ENCODE measurements around the gene MBD5. TPM values are rescaled to one million over a fixed set of nuclear protein-coding genes. Genes with fewer than 3 reads are reported as not detected.

The MBD5 gene
- total and polyA plus RNA-seq, 4 donors, result 2.0 to 15.9 (median 9.5) TPM

GRCh38 chr2:148027822-148028221 lies 6.9 kb downstream of the MBD5 start:
- TF ChIP-seq CTCF (IDR thresholded peaks at IDR 0.05; ENCODE audit: low read depth, low read length, missing input control), result no peak
- no peak for TF ChIP-seq NR2F2 (IDR thresholded peaks at IDR 0.05)
- no peak for TF ChIP-seq TAF1 (conservative IDR thresholded peaks at IDR 0.05)
- TF ChIP-seq EGR1 (IDR thresholded peaks at IDR 0.05; ENCODE audit: low read depth in 2 of 2), result no peak
- no peak for TF ChIP-seq REST (IDR thresholded peaks at IDR 0.05)
- TF ChIP-seq ATF3 (IDR thresholded peaks at IDR 0.05), result no peak
- TF ChIP-seq FOXA2 (IDR thresholded peaks at IDR 0.05), result no peak
- TF ChIP-seq GABPA (IDR thresholded peaks at IDR 0.05 in 1 of 2, conservative IDR thresholded peaks at IDR 0.05 in 1 of 2), result no peak
- no peak for TF ChIP-seq SP1 (IDR thresholded peaks at IDR 0.05)
- TF ChIP-seq FOXA1 (IDR thresholded peaks at IDR 0.05), result no peak
- no peak for TF ChIP-seq JUND (IDR thresholded peaks at IDR 0.05)
- TF ChIP-seq MAX (IDR thresholded peaks at IDR 0.05), result no peak
- Histone ChIP-seq H3K27ac (ENCODE audit: low read depth in 1 of 2, low read length in 2 of 2) (no peak overlapping the region), H3K9ac (ENCODE audit: low read depth in 1 of 2, low read length in 2 of 2) (no peak overlapping the region), H3K9me3 (ENCODE audit: control insufficient read depth in 4 of 4, low read length in 3 of 4) (no peaks in the 10 kb centered on the region), H3K4me3 (ENCODE audit: low read depth in 1 of 3, low read length in 3 of 3) (no peak overlapping the region), H3K36me3 (ENCODE audit: control insufficient read depth in 4 of 4, insufficient read depth in 3 of 4, low read depth in 1 of 4, low read length in 3 of 4) (no peaks in the 10 kb centered on the region), H3K27me3 (ENCODE audit: control insufficient read depth in 4 of 4, insufficient read depth in 4 of 4, low read length in 3 of 4) (no peaks in the 10 kb centered on the region), H3K4me1 (ENCODE audit: control insufficient read depth in 4 of 4, insufficient read depth in 4 of 4, low read length in 3 of 4) (peaks cover 0 to 10% (median 6%) of the 10 kb centered on the region in 4 donors)
- no peak for DNase-seq (ENCODE audit: low spot score)
- WGBS, result 96% methylated on average over 1 of the region's 1 CpG

- TF ChIP-seq CTCF (IDR thresholded peaks at IDR 0.05; ENCODE audit: low read depth, low read length, missing input control) (no peak), TAF1 (conservative IDR thresholded peaks at IDR 0.05) (no peak), JUND (IDR thresholded peaks at IDR 0.05) (no peak), MAX (IDR thresholded peaks at IDR 0.05) (no peak), HNF4A (conservative IDR thresholded peaks at IDR 0.05) (no peak), YY1 (IDR thresholded peaks at IDR 0.05) (no peak), ATF3 (IDR thresholded peaks at IDR 0.05) (no peak)
- Histone ChIP-seq H3K27ac (ENCODE audit: low read depth in 1 of 2, low read length in 2 of 2) (no peak overlapping the region), H3K4me3 (ENCODE audit: low read depth in 1 of 3, low read length in 3 of 3) (no peak overlapping the region), H3K27me3 (ENCODE audit: control insufficient read depth in 4 of 4, insufficient read depth in 4 of 4, low read length in 3 of 4) (no peaks in the 10 kb centered on the region), H3K9ac (ENCODE audit: low read depth in 1 of 2, low read length in 2 of 2) (no peak overlapping the region), H3K4me1 (ENCODE audit: control insufficient read depth in 4 of 4, insufficient read depth in 4 of 4, low read length in 3 of 4) (peaks cover 0 to 5% (median 4%) of the 10 kb centered on the region in 4 donors), H3K36me3 (ENCODE audit: control insufficient read depth in 4 of 4, insufficient read depth in 3 of 4, low read depth in 1 of 4, low read length in 3 of 4) (no peaks in the 10 kb centered on the region), H3K9me3 (ENCODE audit: control insufficient read depth in 4 of 4, low read length in 3 of 4) (no peaks in the 10 kb centered on the region)
- 91% methylated on average over 1 of the region's 1 CpG for WGBS
- DNase-seq (ENCODE audit: low spot score), result no peak
These were observed 7.9 kb downstream of the MBD5 start for GRCh38 chr2:148028781-148029180.

Measured in liver (tissue), 9 donors.